Measurements from ENCODE around the gene ZNF280B. TPM values are rescaled to one million over a fixed set of nuclear protein-coding genes. Genes with fewer than 3 reads are reported as not detected.
A peak's percentile ranks its signal among the peaks of the same experiment; 100 is the strongest.

The ZNF280B gene
- total and polyA plus RNA-seq, 2 of the 13 experiments (the other 11 are each of a cell fraction or from before 2014, with no cell fraction given) = 3.7 to 3.9 TPM

DNA sequence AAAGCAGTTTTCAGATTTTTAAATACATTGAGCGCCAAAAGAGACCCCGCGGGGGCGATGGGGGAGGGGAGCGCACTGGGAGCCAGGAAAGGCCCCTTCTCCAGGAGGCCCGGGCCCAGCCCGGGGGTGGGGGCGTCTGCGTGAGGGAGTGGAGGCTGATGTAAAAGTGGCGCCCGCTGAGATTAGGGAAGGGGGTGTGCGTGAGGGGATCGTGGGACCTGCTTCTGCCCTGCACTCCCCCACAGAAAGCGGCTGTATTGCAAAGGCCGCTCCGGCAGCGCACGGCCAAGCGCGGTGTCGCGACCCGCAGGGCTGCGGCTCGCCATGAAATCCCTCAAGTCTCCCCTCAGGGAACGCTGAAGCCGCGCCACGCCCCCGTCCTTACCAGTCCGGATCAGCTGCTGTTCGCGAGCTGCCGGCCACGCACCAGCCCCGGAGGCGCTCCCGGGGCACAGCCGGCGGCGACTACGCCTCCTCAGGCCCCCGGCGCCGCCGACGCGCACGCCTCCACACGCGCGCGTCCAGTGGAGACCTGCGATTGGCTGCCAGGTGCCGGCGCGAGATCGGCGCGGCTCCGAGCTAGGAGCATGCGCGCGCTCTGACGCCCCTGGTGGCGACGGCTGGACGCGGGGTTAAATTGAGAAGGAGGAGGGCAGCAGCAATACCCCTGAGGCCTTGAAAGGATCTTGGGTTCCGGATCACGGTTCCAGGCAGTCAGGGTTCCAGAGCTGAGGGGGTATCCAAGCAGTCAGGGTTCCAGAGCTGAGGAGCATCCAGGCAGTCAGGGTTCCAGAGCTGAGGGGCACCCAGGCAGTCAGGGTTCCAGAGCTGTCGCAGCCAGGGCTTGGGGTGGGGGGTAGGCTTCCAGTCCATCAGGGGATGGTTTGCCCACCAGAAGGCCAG is at the start of gene ZNF280B (continued):
- no peak for TF ChIP-seq HIC2 (CRISPR knock-in tag; IDR thresholded peaks at IDR 0.05; ENCODE audit: low read depth)
- no peak for TF ChIP-seq ZGPAT (CRISPR knock-in tag; IDR thresholded peaks at IDR 0.05)
- TF ChIP-seq ZNF3 (CRISPR knock-in tag; IDR thresholded peaks at IDR 0.05) = no peak
- no peak for TF ChIP-seq ZNF775 (CRISPR knock-in tag; IDR thresholded peaks at IDR 0.05; ENCODE audit: borderline replicate concordance)
- TF ChIP-seq ZNF883 (CRISPR knock-in tag; IDR thresholded peaks at IDR 0.05; ENCODE audit: not compliant biosample characterization) = peak; percentile 76
- no peak for TF ChIP-seq MED13 (CRISPR knock-in tag; IDR thresholded peaks at IDR 0.05)
- TF ChIP-seq ZC3H13 (CRISPR knock-in tag; IDR thresholded peaks at IDR 0.05) = no peak
- 0 out of 2 replicates have a peak, but pooled peaks have one; percentile 42 for TF ChIP-seq CENPT (CRISPR knock-in tag; IDR thresholded peaks at IDR 0.05; ENCODE audit: low read depth)
- TF ChIP-seq ZNF747 (CRISPR knock-in tag; IDR thresholded peaks at IDR 0.05; ENCODE audit: borderline replicate concordance) = 0 out of 2 replicates have a peak, but pooled peaks have one; percentile 7
- TF ChIP-seq HOMEZ (CRISPR knock-in tag; IDR thresholded peaks at IDR 0.05; ENCODE audit: low read depth) = peak; percentile 96
- TF ChIP-seq ZNF7 (CRISPR knock-in tag; IDR thresholded peaks at IDR 0.05) = no peak
- TF ChIP-seq, protein P1, sequence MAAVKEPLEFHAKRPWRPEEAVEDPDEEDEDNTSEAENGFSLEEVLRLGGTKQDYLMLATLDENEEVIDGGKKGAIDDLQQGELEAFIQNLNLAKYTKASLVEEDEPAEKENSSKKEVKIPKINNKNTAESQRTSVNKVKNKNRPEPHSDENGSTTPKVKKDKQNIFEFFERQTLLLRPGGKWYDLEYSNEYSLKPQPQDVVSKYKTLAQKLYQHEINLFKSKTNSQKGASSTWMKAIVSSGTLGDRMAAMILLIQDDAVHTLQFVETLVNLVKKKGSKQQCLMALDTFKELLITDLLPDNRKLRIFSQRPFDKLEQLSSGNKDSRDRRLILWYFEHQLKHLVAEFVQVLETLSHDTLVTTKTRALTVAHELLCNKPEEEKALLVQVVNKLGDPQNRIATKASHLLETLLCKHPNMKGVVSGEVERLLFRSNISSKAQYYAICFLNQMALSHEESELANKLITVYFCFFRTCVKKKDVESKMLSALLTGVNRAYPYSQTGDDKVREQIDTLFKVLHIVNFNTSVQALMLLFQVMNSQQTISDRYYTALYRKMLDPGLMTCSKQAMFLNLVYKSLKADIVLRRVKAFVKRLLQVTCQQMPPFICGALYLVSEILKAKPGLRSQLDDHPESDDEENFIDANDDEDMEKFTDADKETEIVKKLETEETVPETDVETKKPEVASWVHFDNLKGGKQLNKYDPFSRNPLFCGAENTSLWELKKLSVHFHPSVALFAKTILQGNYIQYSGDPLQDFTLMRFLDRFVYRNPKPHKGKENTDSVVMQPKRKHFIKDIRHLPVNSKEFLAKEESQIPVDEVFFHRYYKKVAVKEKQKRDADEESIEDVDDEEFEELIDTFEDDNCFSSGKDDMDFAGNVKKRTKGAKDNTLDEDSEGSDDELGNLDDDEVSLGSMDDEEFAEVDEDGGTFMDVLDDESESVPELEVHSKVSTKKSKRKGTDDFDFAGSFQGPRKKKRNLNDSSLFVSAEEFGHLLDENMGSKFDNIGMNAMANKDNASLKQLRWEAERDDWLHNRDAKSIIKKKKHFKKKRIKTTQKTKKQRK (IDR thresholded peaks at IDR 0.05; ENCODE audit: low read length) = no peak
- TF ChIP-seq JARID2 (CRISPR knock-in tag; IDR thresholded peaks at IDR 0.05; ENCODE audit: insufficient replicate concordance) = no peak
- no peak for TF ChIP-seq ZBTB42 (CRISPR knock-in tag; IDR thresholded peaks at IDR 0.05)
- TF ChIP-seq SYNCRIP (IDR thresholded peaks at IDR 0.05; ENCODE audit: insufficient read depth, low read depth, low read length) = no peak
- TF ChIP-seq TSC22D2 (CRISPR knock-in tag; IDR thresholded peaks at IDR 0.05; ENCODE audit: borderline replicate concordance) = no peak; the same call in 1 of the 2 replicates
- TF ChIP-seq SNRNP70 (IDR thresholded peaks at IDR 0.05; ENCODE audit: low read depth, low read length) = no peak
- TF ChIP-seq MEIS1 (CRISPR knock-in tag; IDR thresholded peaks at IDR 0.05; ENCODE audit: borderline replicate concordance) = no peak
- TF ChIP-seq, protein P2, sequence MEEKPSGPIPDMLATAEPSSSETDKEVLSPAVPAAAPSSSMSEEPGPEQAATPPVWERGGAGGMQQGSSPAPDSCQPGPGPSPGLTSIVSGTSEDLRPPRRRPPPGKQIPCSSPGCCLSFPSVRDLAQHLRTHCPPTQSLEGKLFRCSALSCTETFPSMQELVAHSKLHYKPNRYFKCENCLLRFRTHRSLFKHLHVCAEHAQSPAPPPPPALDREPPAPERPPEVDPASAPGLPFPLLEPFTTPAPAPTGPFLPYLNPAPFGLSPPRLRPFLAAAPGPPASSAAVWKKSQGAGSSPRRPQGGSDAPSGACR (CRISPR knock-in tag; IDR thresholded peaks at IDR 0.05) = no peak
- no peak for TF ChIP-seq ZNF180 (CRISPR knock-in tag; IDR thresholded peaks at IDR 0.05; ENCODE audit: borderline replicate concordance, low read depth)

Measured in HepG2 (cell line).